HPDE6-E6E7 (cell line): ENCODE results near the gene ELOVL2.
"Not testable (repeated sequence)": the region's sequence is repeated elsewhere in the genome, so short reads cannot be mapped to it uniquely, and the experiment has no call there.

Experiments
- DNase-seq: peaks from one replicate; pipeline ENCODE4 v3.0.0; 2011; ENCODE audit warnings: missing footprints; ENCODE audit errors: extremely low spot score

Gene ELOVL2

GRCh38 chr6:11023032-11023431, 21.1 kb downstream of the ELOVL2 start:
- no peak for DNase-seq

GRCh38 chr6:11021714-11022113, 22.4 kb downstream of the ELOVL2 start:
- no peak for DNase-seq

- DNase-seq, result no peak
Observed at GRCh38 chr6:11021003-11021402, 23.1 kb downstream of the ELOVL2 start.

- no peak for DNase-seq
Observed at GRCh38 chr6:11018225-11018624, 25.9 kb downstream of the ELOVL2 start.

- DNase-seq, result no peak
Observed at GRCh38 chr6:11017090-11017489, 27.0 kb downstream of the ELOVL2 start.

- DNase-seq, result no peak
Observed at GRCh38 chr6:11016452-11016851, 27.7 kb downstream of the ELOVL2 start.

- no peak for DNase-seq
Observed at GRCh38 chr6:11015102-11015501, 29.0 kb downstream of the ELOVL2 start.

- DNase-seq, result no peak
Observed at GRCh38 chr6:11013721-11014070, 30.4 kb downstream of the ELOVL2 start.

GRCh38 chr6:11012976-11013720, 31.0 kb downstream of the ELOVL2 start:
- DNase-seq, result no peak

- DNase-seq, result no peak
Observed at GRCh38 chr6:11012295-11012754, 31.8 kb downstream of the ELOVL2 start.

GRCh38 chr6:11011787-11012234, 32.3 kb downstream of the ELOVL2 start:
- DNase-seq, result peak; percentile 52

GRCh38 chr6:11009353-11009752, 34.8 kb downstream of the ELOVL2 start:
- DNase-seq, result no peak

GRCh38 chr6:11008821-11009220, 35.3 kb downstream of the ELOVL2 start:
- DNase-seq, result no peak

GRCh38 chr6:11007715-11008608, 36.1 kb downstream of the ELOVL2 start:
- DNase-seq, result peak; percentile 50

- no peak for DNase-seq
Observed at GRCh38 chr6:11006061-11006460, 38.0 kb downstream of the ELOVL2 start.

GRCh38 chr6:11003297-11003696, 40.8 kb downstream of the ELOVL2 start:
- DNase-seq, result not testable (repeated sequence)

- DNase-seq, result no peak
Observed at GRCh38 chr6:11002176-11002575, 41.9 kb downstream of the ELOVL2 start.

- DNase-seq, result no peak
Observed at GRCh38 chr6:10999994-11000393, 44.1 kb downstream of the ELOVL2 start.

GRCh38 chr6:10995114-10995707, 48.9 kb downstream of the ELOVL2 start:
- no peak for DNase-seq

- no peak for DNase-seq
Observed at GRCh38 chr6:10993896-10994295, 50.2 kb downstream of the ELOVL2 start.

GRCh38 chr6:10991115-10991514, 53.0 kb downstream of the ELOVL2 start:
- no peak for DNase-seq

- DNase-seq, result no peak
Observed at GRCh38 chr6:10989587-10989986, 54.5 kb downstream of the ELOVL2 start.
